RWPE2 (cell line): ENCODE data around the gene TMTC1.

ENCODE experiments used
- ATAC-seq: fragments of 200-7000 bp; cut with Tn5 transposase; 3 replicates; pipeline ENCODE4 v1.9.1; 2021; ENCODE audit warnings: low read depth
- DNase-seq: peaks from one replicate; pipeline ENCODE4 v3.0.0-alpha.2; 2020; ENCODE audit warnings: low spot score
- H3K27ac ChIP-seq: fragments of 450-650 bp; 2 replicates; pipeline ENCODE4 v1.5.1; 2017; ENCODE audit warnings: mild to moderate bottlenecking; ENCODE audit not compliant: poor library complexity, severe bottlenecking
- H3K27me3 ChIP-seq: fragments of 250-450 bp; sonication (Bioruptor Pico); 2 replicates; pipeline ENCODE4 v1.5.1; 2021; ENCODE audit warnings: mild to moderate bottlenecking, moderate library complexity; ENCODE audit not compliant: insufficient read depth, poor library complexity, severe bottlenecking
- H3K36me3 ChIP-seq: fragments of 250-450 bp; sonication (Bioruptor Pico); 2 replicates; pipeline ENCODE4 v1.5.1; 2020; ENCODE audit warnings: low read depth, mild to moderate bottlenecking, moderate library complexity
- H3K4me1 ChIP-seq: fragments of 250-450 bp; sonication (Bioruptor Pico); 2 replicates; pipeline ENCODE4 v1.5.1; 2021; ENCODE audit warnings: mild to moderate bottlenecking, moderate library complexity; ENCODE audit not compliant: insufficient read depth, poor library complexity, severe bottlenecking
- H3K4me3 ChIP-seq: fragments of 250-450 bp; sonication (Bioruptor Pico); 2 replicates; pipeline ENCODE4 v1.5.1; 2021; ENCODE audit warnings: mild to moderate bottlenecking, moderate library complexity; ENCODE audit not compliant: severe bottlenecking
- H3K9me3 ChIP-seq: fragments of 250-450 bp; sonication (Bioruptor Pico); 2 replicates; pipeline ENCODE4 v1.5.1; 2021; ENCODE audit warnings: mild to moderate bottlenecking, moderate library complexity; ENCODE audit not compliant: severe bottlenecking
- TF ChIP-seq, protein P1 (sequence below): fragments of 450-650 bp; IDR thresholded peaks from one replicate; pipeline ENCODE4 v1.5.1; 2017; ENCODE audit warnings: mild to moderate bottlenecking, moderate library complexity; ENCODE audit not compliant: poor library complexity, severe bottlenecking

TMTC1 gene

DNA sequence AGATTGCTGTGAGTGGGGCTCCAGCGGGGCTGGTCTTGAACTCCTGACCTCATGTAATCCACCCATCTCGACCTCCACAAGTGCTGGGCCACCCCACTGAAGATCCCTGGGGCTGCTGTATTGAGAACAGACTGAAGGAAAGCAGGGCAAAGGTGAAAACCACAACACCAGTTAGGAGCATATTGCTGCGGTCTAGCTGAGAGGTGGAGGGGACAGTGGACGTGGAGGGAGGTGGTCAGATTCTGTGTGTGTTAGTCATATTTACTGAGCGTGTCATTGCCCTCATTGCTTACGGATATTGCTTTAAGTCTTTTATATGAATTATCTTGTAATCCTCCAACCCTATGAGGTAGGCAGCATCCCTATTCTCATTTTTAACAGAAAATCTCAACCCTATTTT lies 217.3 kb downstream of the TMTC1 start:
- Histone ChIP-seq H3K36me3 (no peaks in the 10 kb centered on the region), H3K27me3 (no peaks in the 10 kb centered on the region), H3K27ac (no peak overlapping the region), H3K4me1 (no peaks in the 10 kb centered on the region), H3K9me3 (no peaks in the 10 kb centered on the region), H3K4me3 (no peak overlapping the region)
- TF ChIP-seq, protein P1, sequence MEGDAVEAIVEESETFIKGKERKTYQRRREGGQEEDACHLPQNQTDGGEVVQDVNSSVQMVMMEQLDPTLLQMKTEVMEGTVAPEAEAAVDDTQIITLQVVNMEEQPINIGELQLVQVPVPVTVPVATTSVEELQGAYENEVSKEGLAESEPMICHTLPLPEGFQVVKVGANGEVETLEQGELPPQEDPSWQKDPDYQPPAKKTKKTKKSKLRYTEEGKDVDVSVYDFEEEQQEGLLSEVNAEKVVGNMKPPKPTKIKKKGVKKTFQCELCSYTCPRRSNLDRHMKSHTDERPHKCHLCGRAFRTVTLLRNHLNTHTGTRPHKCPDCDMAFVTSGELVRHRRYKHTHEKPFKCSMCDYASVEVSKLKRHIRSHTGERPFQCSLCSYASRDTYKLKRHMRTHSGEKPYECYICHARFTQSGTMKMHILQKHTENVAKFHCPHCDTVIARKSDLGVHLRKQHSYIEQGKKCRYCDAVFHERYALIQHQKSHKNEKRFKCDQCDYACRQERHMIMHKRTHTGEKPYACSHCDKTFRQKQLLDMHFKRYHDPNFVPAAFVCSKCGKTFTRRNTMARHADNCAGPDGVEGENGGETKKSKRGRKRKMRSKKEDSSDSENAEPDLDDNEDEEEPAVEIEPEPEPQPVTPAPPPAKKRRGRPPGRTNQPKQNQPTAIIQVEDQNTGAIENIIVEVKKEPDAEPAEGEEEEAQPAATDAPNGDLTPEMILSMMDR = no peak
- ATAC-seq (no peak), DNase-seq (no peak)

DNA sequence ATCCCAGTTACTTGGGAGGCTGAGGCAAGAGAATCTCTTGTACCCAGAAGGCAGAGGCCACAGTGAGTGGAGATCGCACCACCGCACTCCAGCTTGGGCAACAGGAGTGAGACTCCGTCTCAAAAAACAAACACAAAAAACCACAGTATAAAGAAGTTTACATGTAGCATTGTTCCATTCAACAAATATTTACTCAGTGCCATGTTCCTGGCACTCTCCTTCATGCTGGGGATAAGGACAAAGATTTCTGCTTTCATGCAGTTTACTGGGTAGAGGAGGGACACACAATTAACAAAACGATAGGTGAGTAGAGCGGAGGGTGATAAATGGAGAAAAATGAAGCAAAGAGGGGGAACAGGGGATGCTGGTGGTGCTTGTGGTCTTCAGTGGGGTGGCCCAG lies 218.0 kb downstream of the TMTC1 start:
- Histone ChIP-seq H3K27me3 (no peaks in the 10 kb centered on the region), H3K9me3 (no peaks in the 10 kb centered on the region), H3K27ac (no peak overlapping the region), H3K36me3 (no peaks in the 10 kb centered on the region), H3K4me3 (no peak overlapping the region), H3K4me1 (no peaks in the 10 kb centered on the region)
- no peak for DNase-seq
- TF ChIP-seq, protein P1 = no peak
- ATAC-seq = no peak

DNA sequence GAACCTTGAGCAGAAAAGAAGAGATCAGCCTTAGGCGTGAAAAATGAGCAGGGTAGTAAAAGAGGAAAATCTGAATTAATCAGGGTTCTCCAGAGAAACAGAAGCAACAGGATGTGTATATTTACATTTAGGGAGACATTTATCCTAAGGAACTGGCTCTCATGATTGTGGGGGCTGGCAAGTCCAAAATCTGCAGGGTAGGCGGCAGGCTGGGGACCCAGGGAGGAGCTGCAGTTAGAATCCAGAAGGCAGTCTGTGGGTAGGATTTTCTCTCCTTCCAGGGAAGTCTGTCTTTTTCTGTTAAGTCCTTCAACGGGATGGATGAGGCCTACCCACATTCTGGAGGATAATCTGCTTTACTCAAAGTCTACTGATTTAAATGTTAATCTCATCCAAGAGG lies 218.8 kb downstream of the TMTC1 start:
- no peaks in the 10 kb centered on the region for H3K9me3 ChIP-seq

DNA sequence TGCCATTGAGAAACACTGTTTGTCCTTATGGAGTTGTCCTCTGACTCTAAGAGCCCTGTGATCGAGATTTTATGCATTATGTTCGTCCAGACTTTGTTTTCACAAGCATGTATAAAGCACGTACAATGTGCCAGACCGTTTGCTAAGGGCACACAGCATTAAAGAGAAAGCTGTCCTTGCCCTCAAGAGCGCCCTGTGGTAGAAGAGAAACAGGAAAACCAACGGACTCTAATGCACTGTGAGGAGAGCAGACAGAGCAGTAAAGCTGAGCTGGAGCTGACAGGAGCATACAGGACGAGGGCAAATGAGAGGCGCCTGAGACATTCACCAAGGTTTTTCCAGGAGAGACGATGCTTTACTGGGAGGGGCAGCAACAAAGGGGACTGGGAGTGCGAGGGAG lies 220.1 kb downstream of the TMTC1 start:
- H3K36me3 ChIP-seq = no peaks in the 10 kb centered on the region
- H3K27me3 ChIP-seq = no peaks in the 10 kb centered on the region
- no peaks in the 10 kb centered on the region for H3K4me1 ChIP-seq
- no peak for DNase-seq
- ATAC-seq = no peak
- H3K9me3 ChIP-seq = no peaks in the 10 kb centered on the region
- H3K4me3 ChIP-seq = no peak overlapping the region
- H3K27ac ChIP-seq = no peak overlapping the region
- TF ChIP-seq, protein P1 = no peak

More for the DNA sequence above, 218.8 kb downstream of the TMTC1 start:
- Histone ChIP-seq H3K4me3 (no peak overlapping the region), H3K4me1 (no peaks in the 10 kb centered on the region), H3K27ac (no peak overlapping the region), H3K36me3 (no peaks in the 10 kb centered on the region), H3K27me3 (no peaks in the 10 kb centered on the region)
- no peak for ATAC-seq
- DNase-seq = no peak
- TF ChIP-seq, protein P1 = no peak

DNA sequence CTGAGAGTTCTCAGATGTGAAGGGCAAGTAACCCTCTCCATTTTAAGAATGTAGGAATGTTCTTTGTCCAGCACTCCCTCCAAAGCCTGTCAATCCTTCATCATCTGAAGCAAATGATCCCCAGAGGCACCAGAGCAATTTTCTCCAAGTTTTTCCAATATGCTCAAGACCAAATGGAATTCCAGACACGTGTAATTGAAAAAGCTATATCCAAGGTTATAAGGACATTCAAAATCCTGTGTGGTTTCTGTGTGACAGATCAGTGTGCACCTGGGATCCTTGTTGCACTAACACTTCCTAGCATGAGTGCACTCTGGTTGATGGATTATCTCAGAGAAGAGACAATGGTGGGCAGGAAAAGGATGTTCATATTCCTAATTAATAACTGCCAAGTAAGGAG lies 220.7 kb downstream of the TMTC1 start:
- DNase-seq = no peak
- Histone ChIP-seq H3K4me1 (no peaks in the 10 kb centered on the region), H3K27me3 (no peaks in the 10 kb centered on the region), H3K27ac (no peak overlapping the region), H3K9me3 (no peaks in the 10 kb centered on the region), H3K36me3 (no peaks in the 10 kb centered on the region), H3K4me3 (no peak overlapping the region)
- no peak for ATAC-seq
- TF ChIP-seq, protein P1 = no peak
